NCI-H69 (cell line): ENCODE data around the gene FHL2.
"Not testable (repeated sequence)": the region's sequence is repeated elsewhere in the genome, so short reads cannot be mapped to it uniquely, and the experiment has no call there.

Experiments
- DNase-seq: peaks from one replicate; lab custom pipeline; 2025; lab: John Stamatoyannopoulos, UW

Gene FHL2, protein sequence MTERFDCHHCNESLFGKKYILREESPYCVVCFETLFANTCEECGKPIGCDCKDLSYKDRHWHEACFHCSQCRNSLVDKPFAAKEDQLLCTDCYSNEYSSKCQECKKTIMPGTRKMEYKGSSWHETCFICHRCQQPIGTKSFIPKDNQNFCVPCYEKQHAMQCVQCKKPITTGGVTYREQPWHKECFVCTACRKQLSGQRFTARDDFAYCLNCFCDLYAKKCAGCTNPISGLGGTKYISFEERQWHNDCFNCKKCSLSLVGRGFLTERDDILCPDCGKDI

DNA sequence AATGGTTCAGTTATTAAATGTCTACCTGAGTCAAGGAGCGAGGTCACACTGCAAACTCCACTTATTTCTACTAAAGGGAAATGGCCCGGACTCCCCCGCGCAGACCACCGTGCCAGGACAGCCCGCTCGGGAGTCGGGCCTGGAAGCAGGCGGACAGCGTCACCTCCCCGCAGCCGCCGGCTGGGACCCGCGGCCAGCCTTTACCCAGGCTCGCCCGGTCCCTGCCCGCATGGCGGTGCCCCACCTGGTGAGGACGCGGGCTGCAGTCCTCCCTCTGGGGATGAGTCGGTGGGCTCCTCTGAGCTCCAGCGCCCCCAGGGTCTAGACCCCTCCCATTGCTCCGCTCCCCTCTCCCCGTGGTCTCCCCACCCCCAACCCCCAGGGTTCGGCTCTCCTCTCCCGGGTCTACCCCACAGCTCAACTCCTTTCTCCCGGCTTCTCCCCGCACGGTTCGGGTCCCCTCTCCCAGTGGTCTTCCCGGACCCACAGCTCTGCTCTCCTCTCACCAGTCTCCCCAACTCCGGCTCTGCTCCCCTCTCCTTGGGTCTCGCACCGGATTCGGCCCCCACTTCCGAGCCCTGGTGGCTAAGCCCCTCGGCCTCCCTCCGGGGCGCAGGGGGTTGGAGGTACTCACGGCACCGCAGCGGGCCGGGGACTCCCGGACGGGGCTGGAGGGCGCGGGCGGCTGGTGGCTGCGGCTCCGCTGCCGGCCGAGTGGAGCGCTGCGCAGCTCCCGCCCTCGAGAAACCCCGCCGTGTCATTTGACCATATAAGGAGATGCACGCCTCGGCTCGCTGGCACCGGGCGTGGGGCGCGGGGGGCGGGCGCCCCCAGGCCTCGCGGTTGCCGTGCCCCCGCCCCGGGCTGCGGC is at the start of gene FHL2:
TSS of gene FHL2 (minus strand) at position 716 of the 871 bp plus-strand sequence. CDS start 12,535 bp downstream, outside the sequence.
- DNase-seq = peak; percentile 78

DNA sequence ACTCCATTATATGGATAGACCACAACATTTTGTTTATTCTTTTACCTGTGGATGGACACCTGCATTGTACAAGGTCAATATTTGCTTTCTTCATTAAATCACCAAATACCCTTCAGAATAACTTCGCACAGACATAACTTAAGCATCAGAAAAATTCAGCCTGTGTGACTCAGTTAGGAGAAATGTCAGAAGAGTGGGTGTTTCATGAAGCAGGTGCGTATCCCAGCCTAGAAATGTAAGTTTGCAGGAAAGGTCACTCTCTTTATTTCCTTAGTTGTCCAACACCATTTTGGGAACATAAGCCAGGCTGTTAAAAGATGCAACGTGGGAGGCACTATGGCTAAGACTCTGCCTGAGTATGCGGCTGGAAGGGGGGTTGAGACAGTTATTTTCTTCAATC is 48.6 kb upstream of the FHL2 start:
- DNase-seq = no peak

DNA sequence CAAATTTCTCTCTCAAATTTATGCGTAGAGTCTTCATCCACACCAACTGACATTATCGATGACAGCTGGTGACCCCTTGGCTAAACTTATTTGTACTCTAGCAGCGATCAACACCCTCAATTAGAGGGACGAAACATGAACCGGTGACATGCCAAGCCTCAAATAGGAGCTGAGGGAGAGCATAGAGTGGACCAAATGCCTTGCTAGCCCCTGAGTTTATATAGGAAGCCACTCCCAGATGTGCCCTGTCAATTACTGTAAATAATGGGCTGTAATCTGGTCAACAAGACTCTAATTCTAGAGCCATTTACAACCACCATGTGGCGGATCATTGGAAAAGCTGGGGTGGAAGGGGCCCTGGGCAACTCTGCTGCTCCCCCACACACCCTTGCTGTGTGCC is 47.6 kb upstream of the FHL2 start:
- peak; percentile 30 for DNase-seq

DNA sequence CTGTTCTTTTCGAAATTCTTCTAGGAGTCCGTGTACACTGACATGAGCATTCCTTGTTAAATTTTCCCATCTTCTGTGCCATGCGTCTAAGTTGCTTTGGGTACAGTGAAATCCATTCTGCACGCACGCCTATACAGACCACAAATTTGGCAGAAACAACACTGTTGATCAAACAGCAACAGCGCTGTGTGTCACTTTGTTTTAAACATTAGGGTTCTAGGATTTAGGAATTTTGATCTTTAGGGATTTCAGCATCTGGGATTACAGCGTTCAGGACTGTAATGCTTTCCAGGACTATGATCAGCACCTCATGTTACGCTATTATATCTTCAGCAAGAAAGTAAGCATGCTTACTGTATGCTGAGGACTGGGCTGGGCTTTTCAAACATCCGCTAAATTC is 47.1 kb upstream of the FHL2 start:
- no peak for DNase-seq

DNA sequence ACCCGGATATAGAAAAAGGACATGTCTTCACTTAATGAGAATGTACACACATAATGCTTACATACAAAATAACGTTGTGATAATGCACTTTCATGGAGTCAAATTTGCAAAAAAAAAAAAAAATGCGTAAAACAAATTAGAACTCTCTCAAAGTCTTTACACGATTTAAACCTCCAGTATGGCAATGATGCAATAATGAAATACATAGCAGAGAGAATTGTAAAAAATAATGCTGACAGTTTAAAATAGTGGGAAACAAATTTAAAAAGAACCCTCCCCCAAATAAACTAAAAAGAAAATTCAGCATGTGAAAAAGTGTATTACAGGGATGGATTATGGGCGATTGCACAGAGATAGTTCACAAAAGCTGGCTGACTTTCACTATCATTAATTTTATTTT is 46.6 kb upstream of the FHL2 start:
- no peak for DNase-seq

DNA sequence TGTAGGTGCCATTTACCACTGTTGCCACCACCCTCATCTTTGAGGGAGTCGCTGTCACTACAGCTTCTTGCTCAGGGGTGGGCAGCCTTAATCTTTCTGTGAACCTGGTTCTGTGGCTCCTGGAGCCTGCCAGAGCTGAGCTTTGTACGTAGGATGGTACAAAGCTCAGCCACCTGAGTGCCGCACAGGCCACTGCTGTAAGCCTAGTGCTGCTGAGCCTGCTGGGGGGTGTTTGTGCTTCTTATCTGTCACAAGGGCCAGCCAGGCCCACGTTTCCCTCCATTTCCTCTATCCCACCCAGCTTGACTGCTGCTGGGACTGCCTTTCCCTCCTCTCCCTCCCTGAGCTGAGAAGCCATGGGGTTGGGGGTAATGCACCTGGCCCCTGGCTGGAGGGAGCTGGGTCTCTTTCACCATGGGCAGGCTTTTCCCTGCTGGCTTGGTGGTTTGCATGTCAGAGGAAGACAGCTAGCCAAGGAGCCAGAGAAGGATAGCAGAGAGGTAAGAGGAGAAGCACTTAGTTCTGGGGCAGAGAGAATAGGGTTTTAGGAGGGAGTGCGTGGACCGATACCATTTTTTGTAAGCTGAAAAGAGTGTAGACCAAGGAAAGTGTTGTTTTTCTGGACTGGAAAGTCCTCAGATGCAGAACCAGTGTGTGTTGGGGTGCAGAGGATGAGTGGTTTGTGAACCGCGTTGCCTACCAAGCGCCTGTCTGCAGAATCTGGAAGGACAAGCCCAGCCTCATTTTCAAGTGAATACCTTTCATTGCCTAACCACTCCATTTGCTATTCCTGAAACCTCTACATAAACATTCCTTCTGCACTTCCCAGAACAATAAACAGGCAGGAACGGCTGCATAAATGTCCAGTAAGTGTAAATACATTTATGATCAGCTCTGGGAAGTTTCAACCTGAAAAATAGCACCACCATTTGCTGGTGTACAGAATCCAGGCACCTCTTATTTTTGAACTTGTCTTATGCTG is 45.1 kb upstream of the FHL2 start:
- DNase-seq = no peak

DNA sequence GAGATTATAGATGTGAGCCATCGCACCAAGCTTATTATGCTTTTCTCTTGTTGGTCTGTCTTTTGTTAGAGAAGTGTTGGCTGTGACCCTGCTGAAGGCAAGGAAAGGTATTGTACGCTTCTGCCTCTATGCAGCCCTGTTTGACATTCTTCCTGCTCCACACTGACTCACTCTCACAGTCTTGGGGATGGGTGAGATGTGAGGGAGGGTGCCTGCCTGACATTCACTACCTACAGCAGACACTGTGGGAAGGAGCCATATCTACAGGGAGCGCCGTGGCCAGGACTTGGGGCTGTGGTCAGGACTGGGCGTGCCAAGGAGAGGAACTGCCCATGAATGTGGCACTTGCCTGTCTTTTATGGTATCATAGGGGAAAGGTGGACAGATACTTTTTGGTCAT is 43.9 kb upstream of the FHL2 start:
- no peak for DNase-seq

DNA sequence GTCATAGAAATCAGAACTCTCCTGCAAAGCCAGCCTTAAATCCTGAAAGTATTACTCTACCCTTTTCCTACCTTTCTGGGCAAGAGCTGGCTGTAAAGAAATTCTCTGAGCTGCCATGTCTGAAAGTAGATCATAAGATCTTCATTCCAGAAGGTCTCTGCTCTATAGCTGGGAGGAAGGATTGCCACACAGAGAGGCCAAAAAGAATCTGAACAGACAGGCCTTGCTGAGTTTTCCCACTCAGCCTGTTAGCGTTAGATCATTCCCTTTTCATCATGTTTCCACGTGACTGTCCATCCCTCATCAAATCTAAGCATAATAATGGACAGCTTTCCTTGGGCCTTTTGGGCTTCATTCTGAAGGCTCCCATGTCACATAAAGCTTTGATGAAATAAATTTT is 43.2 kb upstream of the FHL2 start:
- no peak for DNase-seq

DNA sequence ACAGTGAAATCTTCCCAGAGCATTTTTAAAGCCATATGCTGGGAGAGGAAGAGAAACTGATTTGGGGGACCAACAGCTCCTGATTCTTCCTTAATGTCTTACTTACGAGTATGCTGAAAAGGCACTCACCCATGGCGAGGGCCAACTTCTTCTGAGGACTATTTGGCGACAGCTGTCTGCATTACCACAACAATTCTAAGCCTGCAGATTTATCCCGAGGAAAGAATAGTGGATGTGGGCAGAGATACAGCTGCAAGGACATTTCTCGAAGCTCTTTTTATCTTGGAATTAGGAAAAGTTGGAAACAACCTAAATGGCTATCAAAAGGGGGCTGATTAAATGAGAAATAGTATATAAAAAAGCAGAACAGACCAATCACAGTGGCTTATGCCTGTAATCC is 40.3 kb upstream of the FHL2 start:
- DNase-seq = no peak

DNA sequence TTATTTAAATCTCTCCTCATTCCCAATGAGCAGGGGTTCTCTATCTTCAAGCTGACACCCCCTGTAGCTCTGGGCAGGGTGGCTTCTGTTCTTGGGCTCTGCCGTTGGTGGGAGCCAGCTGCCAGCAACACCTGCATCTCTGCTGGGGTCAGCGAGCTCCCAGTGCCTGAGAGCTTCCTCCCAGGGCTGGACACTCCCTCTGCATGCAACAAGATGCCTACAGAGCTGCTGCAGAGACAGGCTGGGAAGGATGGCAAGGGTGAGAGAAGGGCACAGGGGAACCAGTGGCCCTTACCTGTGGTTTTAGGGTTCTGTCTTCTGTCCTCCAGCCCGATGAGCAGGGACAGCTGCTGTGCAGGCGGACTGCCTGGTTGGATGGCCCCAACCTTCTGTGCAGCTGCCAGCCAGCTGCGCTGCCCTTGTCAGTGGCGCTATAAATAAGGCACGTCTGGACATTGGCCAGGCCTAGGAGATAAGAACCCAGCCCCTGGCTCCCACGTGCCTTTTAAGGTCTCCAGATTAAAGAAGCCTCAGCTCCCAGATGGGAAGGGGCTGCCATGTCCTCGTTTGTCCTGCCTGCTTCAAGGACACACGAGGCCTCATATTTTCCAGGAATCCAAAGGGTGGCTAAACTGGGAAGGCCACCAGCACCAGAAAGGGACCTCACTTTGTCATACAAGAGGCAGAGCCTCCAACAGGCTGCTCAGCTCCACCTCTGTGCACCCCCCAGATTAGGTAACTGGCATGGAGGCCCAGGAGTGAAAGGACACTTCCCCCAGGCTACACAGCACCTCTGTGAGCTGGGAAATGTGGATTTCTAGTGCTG is 39.5 kb upstream of the FHL2 start:
- peak; percentile 59 for DNase-seq

DNA sequence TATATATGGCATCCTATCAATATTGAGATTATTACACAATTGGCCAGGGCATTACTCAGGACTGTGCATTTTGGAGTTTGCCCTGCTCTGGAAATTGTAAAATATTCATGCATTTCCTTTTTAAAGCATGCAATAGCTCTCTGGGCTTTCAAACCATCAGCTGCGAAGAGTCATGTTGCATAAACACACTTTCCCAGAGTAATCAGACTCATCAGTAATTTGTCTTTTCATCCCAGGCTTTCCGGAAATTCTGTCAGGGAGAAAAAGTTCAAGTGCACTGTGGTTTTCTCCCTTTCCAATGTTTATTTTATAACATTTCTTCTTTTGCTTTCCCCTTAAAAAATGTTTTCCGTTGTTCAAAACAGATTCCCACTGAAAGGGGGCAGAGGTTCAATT is 38.9 kb upstream of the FHL2 start:
- DNase-seq = peak; percentile 15

DNA sequence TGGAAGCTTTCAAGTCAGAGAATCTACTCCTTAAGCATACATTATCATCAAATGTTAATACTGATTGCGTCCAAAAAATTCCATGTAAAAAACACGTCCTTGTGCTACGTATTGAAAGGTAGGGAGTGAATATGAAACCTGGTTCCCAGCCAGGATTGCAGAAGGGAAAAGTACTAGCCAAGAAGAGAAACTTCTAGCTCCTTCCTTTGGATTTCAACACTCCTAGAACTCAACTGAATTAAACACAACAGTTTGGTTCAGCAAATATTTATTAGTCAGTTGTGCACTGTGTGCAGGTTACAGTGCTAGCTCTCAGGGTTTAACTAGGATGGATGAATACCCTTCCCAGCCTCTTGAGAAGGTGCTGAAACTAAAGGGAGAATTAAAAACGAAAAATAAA is 33.9 kb upstream of the FHL2 start:
- DNase-seq = no peak

DNA sequence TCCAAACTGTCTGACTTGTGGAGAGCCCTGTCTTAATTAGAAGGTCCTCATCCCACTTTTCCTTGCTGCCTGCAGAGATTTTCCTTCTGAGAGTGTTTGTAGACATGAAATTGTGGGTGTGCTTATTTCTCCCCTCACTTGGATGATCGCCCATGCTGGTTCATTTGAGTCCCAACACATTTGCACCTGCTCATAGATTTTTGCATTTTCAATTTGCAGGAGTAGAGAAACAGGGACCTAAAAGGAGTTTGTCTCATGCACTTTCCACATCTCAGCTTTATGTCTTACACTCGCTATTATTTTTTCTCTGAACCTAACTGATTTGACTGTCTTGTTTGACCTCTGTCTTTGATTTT is 33.2 kb upstream of the FHL2 start:
- DNase-seq = peak; percentile 4

DNA sequence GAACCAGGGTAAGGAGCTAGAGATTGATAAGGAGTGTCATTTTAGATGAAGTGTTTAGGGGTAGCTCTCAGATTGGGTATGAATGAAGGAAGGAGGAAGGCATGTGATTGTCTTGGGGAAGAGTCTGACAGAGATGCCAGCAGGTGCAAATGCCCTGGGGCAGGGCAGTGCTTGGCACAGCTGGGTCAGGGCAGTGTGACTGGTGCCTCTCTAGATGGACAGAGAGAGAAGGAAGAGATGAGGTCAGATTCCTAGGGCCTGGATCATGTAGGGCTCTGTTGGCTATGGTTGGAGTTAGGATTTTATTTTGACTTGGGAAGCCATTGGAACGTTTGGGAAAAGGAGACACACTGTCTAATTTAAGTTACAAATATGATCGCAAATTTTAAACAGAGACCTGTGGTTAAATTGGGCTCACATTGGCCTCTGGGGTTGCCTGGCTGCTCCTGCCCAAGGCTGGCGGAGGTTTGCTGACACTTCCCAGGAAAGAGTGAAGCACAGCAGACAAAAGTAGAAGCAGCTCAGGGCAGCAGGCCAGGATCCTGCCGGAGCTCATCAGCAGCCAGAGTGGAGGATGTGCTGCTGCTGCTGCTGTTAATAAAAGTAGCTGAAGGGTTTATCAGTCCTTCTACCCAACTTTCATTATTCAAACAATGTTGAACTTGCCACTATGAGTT is 32.7 kb upstream of the FHL2 start:
- peak; percentile 4 for DNase-seq

DNA sequence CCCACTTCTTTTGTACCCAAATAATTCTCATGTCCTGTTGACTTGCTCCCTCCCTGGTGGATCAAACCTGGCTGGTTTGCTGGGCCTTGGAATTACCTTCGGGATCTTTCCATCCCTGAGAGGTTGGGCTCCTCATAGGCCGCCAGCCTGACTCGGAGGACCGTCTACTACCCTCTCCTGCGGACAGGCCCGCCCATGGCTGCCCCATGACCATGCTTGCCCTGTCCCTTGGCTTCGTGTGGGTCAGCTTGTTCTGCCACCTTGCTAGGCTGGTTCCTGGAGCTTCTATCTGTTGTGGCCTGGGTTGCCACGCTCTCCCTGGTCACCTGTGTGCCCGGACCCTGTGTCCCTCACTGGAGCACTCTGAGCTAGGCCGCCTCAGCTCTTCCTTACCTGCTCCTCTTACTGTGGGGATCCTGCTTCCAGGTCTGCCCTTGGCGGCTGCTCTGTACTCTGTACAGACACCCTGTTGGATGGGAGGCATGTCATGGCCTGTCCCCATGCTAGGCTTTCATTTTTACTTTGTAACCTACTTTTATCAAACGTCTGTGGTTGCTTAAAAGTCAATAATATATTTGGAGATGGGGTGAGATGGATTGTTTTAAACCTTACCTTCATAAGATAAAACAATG is 29.7 kb upstream of the FHL2 start:
- no peak for DNase-seq

DNA sequence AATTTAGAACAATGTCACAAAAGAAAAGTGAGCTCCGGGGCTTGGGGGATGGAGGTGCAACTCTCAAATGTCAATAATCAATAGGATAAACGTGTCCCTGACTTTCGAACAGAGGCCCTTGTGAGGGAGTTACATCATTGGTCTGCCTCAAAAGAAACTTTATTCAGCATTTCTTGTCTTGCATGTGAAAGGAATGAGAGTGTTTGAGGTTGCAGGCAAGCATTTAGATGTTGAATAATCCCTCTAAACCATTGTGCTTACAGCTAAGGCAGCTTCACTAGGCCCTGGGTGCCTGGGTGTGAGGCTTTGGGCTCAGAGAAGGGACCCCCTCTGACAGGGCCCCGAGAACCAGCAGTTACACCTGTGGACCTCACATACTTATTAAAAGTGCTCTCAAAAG is 28.6 kb upstream of the FHL2 start:
- no peak for DNase-seq

DNA sequence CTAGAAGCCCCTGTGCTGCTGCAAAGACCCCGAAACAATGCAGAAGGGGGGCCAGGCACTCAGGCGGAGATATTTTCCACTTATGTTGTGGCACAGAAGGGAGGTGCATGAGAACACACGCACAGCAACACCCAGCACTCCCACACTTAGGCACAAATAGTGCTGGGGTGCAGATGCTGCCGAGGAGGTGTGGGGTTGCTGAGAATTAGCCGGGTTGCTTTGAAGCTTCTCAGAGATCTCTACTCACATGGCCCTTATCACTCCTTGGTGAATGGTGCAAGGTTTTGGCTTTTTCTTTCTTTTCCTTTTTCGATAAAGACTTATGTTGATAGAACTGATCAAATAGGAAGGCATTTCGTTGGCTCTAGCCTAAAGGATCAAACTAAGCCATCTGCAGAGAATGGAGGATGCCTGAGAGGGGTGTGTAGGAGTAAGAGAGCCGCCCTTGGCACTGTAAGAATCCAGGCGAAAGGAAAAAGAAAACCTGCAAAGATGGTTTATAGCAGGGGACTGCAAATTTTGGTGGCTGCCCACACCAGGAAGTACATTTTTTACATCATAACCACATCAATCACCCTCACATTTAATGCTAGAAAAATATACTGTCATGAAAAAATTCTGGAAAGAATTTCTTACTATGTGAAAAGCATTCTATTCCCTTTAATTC is 27.9 kb upstream of the FHL2 start:
- DNase-seq = no peak

DNA sequence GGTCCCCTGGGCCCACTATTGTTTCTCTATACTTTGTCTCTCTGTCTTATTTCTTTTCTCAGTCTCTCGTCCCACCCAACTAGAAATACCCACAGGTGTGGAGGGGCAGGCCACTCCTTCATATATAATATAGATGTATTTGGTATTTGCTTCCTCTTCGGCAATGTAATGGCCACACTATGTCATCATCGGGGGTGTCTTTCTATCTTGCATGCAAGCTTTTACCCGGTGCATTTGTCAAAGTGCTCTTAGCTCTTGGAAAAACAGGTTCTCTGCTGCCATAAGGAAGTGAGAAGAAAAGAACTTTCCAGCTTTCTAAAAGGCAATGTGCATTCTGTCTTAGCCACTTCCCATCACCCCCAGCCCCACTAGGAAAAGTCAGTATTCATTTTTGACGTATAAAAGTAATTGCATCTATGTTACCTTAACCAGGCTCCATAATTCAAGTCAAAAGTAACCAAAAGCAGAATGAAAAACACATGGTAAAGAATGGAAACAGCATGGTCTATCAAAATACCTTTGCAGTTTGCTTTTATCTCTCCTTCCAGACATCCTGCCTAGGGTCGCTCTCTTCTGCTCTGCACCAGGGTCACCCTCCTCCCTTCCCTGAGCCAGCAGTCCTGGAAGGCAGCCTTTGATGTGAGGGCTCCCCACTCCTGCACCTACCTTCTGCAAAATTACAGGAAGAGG is 27.2 kb upstream of the FHL2 start:
- DNase-seq = no peak

DNA sequence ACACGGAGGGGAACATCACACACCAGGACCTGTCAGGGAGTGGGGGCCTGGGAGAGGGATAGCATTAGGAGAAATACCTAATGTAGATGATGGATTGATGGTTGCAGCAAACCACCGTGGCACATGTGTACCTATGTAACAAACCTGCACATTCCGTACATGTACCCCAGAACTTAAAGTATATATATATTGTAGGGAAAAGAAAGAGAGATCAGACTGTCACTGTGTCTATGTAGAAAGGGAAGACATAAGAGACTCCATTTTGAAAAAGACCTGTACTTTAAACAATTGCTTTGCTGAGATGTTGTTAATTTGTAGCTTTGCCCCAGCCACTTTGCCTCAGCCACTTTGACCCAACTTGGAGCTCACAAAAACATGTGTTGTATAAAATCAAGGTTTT is 26.0 kb upstream of the FHL2 start:
- not testable (repeated sequence) for DNase-seq
